ENCODE data around the gene LIFR.
"Not testable (repeated sequence)": the region's sequence is repeated elsewhere in the genome, so short reads cannot be mapped to it uniquely, and the experiment has no call there.

LIFR gene

DNA sequence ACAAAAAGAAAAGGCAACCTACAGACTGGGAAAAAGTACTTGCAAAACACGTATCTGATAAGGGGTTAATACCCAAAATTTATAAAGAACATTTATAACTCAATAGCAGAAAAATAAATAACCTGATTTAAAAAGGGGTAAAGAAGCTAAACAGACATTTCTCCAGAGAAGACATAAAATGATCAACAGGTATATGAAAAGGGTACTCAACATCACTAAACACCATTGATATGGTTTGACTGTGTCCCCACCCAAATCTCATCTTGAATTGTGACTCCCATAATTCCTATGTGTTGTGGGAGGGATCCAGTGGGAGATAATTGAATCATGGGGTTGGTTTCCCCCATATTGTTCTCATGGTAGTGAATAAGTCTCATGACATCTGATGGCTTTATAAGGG is 27.1 kb upstream of the LIFR start:
- FAIRE-seq (no peak), DNase-seq (ENCODE audit: insufficient read length, low spot score) (no peak)

DNA sequence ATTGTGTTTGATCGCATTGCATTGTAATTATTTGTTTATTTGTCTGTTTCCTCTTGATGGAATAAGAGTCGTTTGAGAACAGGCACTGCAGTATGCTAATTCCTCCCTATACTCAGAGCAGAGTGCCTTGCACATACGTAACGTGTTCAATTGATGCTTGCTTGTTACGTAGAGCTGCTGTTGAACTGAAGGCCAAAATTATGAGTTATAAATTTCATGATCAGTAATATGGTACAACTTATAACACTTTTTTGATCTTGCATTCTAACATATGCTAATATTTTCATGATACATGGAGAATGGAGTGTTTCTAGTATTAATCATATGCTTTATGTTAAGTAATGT is 26.5 kb upstream of the LIFR start:
- DNase-seq (ENCODE audit: insufficient read length, low spot score): no peak
- FAIRE-seq: peak; percentile 67

DNA sequence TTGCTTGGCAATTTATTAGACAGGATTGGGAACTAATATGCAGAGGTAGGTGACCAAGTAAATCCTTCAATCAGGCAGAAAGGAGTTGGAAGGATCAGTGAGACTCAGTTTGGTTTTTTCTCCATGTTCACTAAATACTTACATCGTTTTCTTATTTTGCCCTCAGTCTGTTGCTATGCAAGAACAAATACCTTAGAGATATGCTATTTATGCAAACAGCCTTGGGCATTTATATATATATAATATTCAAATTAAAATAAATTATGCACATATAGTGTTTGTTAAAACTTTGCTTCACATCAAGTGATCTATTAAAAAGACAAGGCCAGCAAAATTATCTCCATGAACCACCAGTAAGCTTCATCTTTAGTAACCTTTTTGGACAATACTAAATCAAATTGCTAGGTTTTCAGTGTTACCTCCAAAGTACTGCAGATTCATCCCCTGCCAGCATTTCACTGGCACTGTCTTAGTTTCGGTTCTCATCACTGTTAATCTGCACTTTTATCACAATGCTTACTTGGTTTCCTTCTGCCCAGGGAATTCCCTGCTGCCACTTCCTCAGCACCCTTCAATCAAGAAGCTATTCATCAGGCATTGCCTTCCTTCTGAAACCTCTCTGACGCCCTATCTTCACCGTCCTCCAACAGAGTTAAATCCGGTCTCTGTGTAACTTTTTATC is 26.0 kb upstream of the LIFR start:
- no peak for DNase-seq (ENCODE audit: insufficient read length, low spot score)
- no peak for FAIRE-seq

DNA sequence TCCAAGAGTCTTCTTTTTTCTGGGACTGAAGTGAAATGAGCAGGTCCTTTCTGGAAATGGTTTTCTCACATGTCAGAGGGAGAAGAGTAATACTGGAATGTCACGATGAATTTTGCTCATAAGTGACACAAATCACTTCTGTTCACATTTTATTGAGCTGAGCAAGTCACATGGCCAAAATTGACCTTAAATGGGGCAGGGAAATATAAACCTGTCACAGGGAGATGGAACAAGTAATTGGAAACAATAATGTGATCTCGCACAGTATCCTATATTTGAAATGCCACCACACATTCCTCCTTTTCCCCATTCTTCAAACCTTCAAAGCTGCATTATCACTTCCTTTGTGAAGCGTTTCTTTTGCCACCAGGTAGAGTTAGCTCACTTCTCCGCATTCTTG is 25.2 kb upstream of the LIFR start:
- FAIRE-seq (no peak), DNase-seq (ENCODE audit: insufficient read length, low spot score) (no peak)

DNA sequence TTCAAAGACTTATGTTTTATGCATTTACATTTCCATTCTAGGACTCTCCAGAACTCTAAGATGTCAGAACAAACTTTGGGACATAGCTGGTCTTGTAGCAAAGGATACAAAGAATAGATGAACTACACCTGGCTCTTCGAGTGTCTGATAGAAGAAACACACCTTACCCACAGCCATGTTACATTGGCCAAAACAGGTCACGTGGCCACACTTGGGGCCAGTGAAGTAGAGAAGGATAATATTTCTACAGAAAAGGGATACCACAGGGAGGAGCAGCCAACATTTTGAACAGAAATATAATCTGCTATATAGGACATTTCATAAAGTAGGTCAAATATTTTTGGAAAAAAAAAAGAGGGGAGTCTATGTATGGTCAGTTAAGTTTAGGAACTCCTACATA is 22.7 kb upstream of the LIFR start:
- DNase-seq (ENCODE audit: insufficient read length, low spot score) (no peak), FAIRE-seq (peak; percentile 52)

DNA sequence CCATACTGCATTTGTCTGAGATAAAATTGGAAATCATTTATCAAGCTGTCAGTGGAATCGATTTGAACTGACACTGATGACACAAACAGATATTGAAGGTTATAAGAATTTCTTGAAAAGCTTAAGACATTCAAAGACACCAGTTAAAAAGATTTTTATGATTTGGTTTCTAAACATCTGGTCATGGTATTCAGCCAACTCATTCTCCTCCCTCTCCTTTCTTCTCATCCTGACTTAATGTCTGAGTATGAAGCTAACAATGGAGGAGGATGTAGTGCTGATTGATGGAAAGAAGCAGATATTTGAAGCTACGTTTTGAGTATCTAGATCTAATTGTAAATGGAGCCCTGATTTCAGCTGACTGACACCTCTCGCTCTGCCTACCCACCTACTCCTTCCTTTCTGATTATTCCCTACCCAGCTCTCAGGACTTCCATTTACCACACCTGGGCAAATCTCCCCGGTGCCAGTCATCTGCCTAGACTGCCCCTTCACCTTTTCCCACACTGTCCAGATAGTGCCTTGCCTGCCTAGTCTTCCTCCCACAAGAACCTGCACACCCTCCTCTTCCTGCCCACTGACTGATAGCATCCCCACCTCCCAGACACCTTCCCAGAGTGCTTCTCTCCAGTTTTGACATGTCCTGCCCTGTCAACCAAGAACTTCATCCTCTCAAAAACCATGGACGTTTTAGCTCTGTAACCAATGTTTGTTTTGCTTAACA is 20.7 kb upstream of the LIFR start:
- peak; percentile 80 for FAIRE-seq
- DNase-seq (ENCODE audit: insufficient read length, low spot score): no peak

DNA sequence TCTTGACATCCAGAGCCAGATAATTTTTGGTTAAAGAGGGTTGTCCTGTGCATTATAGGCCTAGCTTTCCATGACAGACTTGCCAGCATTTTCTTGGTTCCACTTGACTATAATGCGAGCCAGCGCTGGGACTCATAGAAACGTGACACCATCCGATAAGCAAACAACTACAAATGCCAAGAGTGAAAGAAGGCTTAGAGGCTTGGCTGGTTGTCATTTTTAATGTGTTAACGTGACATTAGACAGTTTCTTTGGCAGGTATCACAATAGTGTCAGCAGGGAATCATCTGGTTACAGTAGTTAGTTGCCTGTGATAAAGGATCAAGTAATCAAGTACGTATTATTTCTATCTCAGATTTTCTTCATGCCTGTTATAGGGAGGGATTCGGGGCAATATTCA is 20.0 kb upstream of the LIFR start:
- FAIRE-seq (no peak), DNase-seq (ENCODE audit: insufficient read length, low spot score) (no peak)

DNA sequence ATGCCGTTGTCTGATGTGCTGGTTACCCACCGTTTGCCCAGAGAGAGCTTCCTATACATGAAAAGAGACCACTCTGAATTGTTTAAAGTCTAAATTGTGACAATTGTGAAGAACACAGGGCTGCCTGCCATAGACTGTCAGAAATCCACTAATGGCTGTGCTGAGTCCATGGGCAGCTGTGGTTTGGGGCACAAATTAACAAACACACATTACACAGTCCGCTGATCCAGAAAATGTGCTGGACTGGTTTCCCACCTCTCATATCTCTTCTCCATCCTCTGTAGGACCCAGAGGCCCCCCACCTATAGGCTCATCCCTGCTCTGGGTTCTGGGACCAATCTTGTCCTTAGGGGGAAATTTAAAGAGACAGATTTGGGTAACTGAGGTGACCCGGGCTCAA is 19.0 kb upstream of the LIFR start:
- FAIRE-seq (peak; percentile 54), DNase-seq (ENCODE audit: insufficient read length, low spot score) (no peak)

DNA sequence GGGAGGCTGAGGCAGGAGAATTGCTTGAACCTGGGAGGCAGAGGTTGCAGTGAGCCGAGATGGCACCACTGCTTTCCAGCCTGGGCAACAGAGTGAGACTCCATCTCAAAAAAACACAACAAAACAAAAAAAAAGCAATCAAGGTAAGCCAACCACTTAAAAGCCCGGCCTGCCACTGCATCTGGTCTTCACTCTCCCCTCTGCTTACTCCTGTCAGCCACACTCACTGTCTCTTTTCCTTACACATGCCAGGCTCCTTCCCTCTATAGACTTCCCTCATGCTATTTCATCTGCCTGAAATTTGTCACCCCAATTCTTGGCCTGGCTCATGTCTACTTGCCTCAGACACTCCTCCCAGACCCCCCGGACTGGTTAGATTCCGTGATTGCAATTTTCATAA is 17.6 kb upstream of the LIFR start:
- FAIRE-seq (no peak), DNase-seq (ENCODE audit: insufficient read length, low spot score) (no peak)

DNA sequence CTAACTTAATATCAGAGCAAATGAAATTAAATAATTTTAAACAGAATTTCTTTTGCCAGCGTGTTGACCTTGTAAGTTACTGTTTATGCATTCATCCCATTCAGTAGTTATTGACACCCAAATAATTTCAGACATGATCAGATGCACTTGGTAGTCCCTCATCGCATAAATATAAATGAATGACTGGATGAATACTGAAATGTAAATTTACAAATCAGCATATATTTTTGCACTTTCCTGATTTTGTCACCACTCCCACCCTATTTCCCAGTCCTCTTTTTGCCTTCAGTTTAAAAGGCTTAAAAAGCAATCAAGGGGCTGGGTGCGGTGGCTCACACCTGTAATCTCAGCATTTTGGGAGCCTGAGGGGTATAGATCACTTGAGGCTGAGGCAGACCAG is 17.1 kb upstream of the LIFR start:
- no peak for DNase-seq (ENCODE audit: insufficient read length, low spot score)
- no peak for FAIRE-seq

DNA sequence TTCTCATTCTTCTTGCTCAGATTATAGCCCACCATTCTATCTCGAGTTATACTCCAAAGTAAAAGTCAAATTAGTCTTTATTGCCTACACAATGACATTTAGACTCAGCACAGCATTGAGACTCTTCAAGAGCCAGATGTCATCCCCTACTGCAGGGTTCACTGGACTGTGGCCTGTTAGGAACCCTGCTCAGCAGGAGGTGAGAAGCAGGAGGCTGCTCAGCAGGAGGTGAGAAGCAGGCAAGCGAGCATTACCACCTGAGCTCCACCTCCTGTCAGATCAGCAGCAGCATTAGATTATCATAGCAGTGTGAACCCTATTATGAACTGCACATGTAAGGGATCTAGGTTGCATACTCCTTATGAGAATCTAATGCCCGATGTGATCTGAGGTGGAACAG is 12.7 kb upstream of the LIFR start:
- peak; percentile 54 for FAIRE-seq
- DNase-seq (ENCODE audit: insufficient read length, low spot score): no peak

DNA sequence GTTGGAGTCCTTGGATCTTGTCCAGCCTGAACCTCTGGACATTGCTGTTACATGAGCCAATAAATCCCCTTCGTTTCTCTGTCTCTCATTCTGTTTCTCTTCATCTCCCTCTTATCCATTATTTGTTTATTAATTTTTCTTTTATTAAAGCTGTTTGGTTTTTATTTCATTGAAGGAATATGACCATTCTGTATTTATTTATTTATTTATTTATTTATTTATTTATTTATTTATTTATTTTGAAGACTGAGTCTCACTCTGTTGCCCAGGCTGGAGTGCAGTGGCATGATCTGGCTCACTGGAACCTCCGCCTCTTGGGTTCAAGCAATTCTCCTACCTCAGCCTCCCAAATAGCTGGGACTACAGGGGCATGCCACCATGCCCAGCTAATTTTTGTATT is 10.9 kb upstream of the LIFR start:
- DNase-seq (ENCODE audit: insufficient read length, low spot score); FAIRE-seq: not testable (repeated sequence)

DNA sequence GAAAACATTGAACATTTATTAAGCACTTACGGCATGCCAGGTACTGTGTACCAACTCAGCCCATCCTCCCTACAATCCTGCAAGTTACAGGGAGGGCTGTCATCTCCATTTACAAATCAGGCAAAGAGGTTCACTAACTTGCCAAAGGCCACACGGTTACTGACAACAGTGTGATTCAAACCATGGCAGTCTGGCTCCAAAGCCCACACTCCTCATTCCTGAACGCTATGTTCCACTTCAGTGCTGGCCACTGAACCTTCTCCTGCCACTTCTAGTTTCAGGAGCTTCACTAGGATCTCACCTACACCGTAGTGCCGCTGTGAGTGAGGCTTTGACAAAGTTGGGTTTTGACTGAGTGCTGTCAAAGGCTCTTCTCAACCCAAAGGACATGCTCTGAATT is 7.2 kb upstream of the LIFR start:
- peak; percentile 9 for FAIRE-seq
- DNase-seq (ENCODE audit: insufficient read length, low spot score): no peak

DNA sequence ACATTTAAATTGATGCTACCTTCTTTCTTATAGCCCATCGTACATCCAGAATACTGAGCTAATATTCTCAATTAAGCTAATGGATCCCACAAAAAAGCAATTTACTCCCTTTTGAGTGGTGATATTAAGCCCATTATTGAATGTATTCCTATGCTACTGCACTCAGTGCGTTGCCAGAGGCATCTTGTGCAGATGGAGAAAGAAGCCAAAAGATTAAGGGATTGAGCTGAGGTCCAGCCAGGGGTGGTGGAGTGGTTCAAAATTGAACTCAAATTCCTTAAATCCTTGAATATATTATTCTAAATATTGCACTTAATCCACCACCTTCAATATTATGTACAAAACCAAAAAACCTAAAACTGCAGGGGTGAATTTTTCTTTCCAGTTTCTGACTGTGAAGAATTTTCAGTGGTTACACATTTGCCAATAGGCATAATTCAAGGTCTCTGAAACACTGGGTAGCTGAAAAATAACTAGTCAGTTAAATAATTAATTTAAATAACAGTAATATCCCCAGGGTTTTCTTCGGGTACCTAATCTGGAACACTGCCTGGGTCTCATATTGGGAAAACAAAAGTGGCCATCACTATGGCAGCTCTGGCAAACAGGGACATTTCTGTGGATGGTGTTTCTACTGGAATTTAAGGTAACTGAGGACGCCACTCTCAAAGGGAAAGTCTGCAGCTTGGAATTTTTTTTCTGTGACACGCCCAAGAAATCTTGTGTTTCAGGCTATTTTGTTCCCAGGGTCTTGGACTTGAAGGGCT is 6.2 kb upstream of the LIFR start:
- FAIRE-seq (no peak), DNase-seq (ENCODE audit: insufficient read length, low spot score) (no peak)

DNA sequence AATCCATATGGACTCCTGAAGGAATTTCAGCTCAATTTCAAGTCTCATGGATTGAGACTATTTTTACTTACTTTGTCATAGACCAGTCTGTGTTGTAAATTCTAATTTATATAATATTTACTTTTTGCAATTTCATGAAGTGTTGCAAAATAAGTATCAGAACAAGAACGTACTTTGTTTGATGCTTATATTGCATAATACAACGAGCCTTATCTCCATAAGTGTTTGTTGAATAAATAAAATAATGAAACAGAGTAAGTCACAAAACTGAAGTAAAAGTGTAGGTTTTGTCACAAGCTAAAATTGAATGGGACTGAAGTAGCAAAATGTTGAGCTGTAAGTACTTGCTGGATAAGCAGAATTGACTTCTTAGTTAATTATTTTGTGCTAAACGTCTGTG is 3.0 kb upstream of the LIFR start:
- DNase-seq (ENCODE audit: insufficient read length, low spot score): no peak
- FAIRE-seq: no peak

DNA sequence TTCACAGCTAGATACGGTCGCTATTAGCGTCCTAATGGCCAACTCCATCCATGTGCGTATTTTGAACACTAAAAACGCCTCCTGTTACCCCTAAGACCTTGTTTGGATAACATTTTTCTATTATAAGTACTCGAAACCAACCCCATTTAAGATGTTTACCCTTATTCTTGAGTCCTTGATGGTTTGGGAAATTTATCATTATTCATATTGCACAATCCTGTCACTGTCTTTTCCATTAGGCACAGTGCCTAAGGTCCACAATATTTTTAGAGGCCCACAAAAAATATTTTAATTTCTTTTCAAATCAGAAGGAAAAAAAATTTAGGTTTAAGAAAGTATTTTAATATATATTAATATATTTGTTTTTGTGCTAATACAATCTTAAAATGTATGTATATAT is 1.3 kb upstream of the LIFR start:
- no peak for FAIRE-seq

DNA sequence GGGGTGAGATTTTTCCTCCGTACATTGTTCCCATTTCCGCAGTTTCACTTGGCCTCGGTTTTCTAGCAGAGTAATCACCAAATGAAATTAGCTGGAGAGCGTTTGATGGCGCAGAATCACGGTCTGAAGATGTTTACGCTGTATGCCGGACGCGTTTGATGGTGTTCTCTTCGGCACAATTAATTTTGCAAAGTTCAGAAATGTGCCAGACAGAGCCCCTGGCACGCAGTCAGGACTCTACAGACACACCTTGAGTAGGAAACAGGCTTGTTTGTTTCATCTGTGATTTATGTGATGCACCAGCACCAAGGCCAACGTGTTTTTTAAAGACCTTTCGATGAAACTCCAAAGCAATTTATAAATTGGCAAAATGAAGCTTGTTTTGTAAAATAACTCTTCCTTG is 863 bp upstream of the LIFR start:
- no peak for DNase-seq (ENCODE audit: insufficient read length, low spot score)
- FAIRE-seq: peak; percentile 55

More for the DNA sequence above, 1.3 kb upstream of the LIFR start:
- DNase-seq (ENCODE audit: insufficient read length, low spot score): no peak

DNA sequence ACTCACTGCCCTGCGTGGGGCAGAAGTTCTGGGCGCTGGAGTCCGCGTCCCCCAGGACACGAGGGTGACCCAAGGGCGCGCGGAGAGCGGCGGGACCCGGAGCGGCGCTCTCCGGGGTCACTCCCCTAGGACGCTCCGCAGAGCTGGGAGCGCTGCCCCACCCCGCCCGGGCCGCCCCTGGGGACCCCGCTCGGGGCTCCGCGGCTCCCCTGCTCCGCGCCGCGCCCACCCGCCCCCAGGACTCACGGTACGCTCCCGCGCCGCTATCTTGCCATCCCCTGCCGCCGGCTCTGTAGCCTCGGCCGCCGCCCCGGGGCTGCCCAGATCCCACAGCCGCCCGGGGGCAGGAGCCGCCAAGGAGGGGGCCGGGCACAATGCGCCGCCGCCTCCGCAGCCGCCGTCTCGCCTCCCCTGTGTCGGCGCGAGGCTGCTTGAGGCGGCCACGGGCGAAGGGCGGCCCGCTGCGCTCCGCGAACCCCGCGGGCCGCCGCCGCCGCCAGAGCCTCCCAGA is 303 bp downstream of the LIFR start:
- DNase-seq (ENCODE audit: insufficient read length, low spot score) (no peak), FAIRE-seq (peak; percentile 90)

DNA sequence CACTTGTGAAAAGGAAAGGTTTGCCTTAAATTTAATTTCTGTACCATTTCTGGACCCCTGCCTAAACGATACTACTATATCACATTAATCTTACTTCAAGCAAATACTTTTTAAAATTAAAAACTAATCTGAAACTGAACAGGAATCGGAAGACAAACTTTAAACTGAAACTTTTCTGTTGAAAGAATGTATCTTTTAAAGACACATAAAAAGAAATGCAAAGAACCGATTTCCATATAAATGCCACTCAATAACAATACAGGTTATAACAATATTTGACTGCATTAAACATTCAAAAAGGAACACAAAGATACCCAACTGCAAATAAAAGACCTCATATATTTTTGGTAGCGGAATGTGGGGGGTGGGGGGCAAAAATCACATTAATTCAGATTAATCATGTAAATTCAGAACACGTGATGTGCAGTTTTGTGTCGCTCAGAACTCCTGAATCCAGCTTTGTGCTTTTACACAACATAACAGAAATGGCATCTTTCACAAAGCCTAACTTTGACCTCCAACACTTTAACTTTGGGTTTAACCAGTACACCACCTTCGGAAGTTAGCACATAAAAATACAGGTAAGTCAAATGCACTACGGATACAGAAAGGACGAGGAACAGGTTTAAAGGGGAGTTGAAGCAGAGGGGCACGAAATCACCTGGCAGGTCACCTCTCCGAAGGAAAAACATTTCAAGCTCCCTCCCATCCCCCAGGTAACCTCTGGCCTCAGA is 925 bp downstream of the LIFR start:
- DNase-seq (ENCODE audit: insufficient read length, low spot score): peak; percentile 21
- peak; percentile 20 for FAIRE-seq

DNA sequence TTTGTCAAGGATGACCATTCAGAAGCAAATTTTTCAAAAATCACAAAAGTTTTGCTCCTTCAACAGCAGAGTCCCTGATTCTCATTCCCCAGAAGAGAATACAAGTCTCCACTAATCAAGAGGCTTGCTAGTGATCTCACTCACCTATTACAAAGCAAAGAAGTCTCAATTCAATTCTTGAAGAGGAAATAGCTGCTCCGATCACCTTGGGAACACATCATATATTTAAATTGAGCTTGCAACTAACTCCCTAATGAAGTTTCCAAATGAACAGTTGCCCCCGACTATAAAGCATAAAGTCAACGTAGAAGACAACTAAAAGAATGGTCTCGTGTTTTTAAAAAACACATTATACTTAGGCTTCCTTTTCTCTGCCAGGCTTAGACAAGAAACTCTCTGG is 1.6 kb downstream of the LIFR start:
- DNase-seq (ENCODE audit: insufficient read length, low spot score) (no peak), FAIRE-seq (no peak)

DNA sequence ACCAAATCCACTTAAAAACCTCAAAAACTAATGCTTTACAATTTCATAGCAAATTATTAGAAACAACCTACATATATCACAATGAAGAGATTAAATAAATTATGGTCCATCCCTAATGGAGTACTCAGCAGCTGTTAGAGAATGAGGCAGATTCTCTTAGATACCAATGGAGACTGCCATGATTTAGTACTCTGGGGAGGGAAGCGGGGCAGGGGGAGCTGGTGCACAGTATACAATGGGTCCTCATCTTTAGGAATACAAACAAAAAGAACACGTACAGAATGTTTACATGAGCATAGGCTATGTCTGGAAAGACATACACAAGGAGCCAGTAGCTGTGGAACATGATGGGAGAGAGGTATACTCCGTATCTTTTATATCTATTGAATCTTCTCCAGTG is 2.0 kb downstream of the LIFR start:
- peak; percentile 44 for FAIRE-seq
- DNase-seq (ENCODE audit: insufficient read length, low spot score): no peak
